HCT116 (cell line): ENCODE results near the gene ZNF548. TPM values are rescaled to one million over a fixed set of nuclear protein-coding genes. Genes with fewer than 3 reads are reported as not detected.
"Not testable (repeated sequence)": the region's sequence is repeated elsewhere in the genome, so short reads cannot be mapped to it uniquely, and the experiment has no call there.

ENCODE experiments used
- ATAC-seq: fragments of 200-7000 bp; cut with Tn5 transposase; 2 replicates; pipeline ENCODE4 v1.9.1; 2020; ENCODE audit warnings: mild to moderate bottlenecking, moderate library complexity
- BruUV-seq: library from RNA; stranded (reverse); fragments of 400-500 nt; replicated peaks from 2 replicates; lab custom pipeline; 2021; lab: Mats Ljungman, UMichigan
- CTCF ChIA-PET: fragments of 300-600 bp; sonication (Branson Sonifier 250); formaldehyde crosslinking; loops from one replicate; lab custom pipeline; 2021; ENCODE audit warnings: antibody characterized with exemption; lab: Charles Lee
- POLR2A ChIA-PET: fragments of 300-600, 350-600 bp; sonication (Branson Sonifier 250); formaldehyde crosslinking; loops from one replicate; lab custom pipeline; 2021; ENCODE audit warnings: antibody characterized with exemption; lab: Charles Lee
- RAD21 ChIA-PET, 2 experiments: fragments of 300-600 bp; sonication (Branson Sonifier 250); formaldehyde crosslinking; loops; one replicate each; lab custom pipeline; 2023; ENCODE audit warnings: low total read pairs in 2 of 2; ENCODE audit not compliant: uncharacterized antibody in 2 of 2, unreplicated experiment in 2 of 2, low non-redundant PET in 1 of 2; lab: Charles Lee
- DNase-seq: peaks from one replicate; pipeline ENCODE4 v3.0.0-alpha.2; 2010; ENCODE audit warnings: low read depth, low spot score
- H2AFZ ChIP-seq: fragments of 200-600 bp; shearing (Covaris generic), sonication (generic); 2 replicates; pipeline ENCODE4 v1.6.1; 2017; ENCODE audit warnings: low read depth, mixed run types, mixed read lengths, antibody characterized with exemption, low read length; ENCODE audit not compliant: poor library complexity, severe bottlenecking
- H3K27ac ChIP-seq: 2 replicates; pipeline ENCODE4 v1.5.1; 2012; ENCODE audit warnings: low read depth, low read length
- H3K27me3 ChIP-seq: fragments of 200-600 bp; sonication (generic); 2 replicates; pipeline ENCODE4 v1.6.1; 2016; ENCODE audit warnings: mixed run types, low read length, mixed read lengths; ENCODE audit not compliant: insufficient read depth
- H3K36me3 ChIP-seq, 2 experiments: fragments of 200-500 bp in 1 of 2; fragments of 200-600 bp in 1 of 2; sonication (Bioruptor generic) in 1 of 2; sonication (generic) in 1 of 2; 2 replicates each; pipeline versions ENCODE4 v1.5.1 to v1.6.1; 2014 to 2016; ENCODE audit warnings: low read length in 2 of 2, inconsistent platforms in 1 of 2, mixed read lengths in 1 of 2, mixed run types in 1 of 2; ENCODE audit not compliant: insufficient read depth in 2 of 2, control insufficient read depth in 1 of 2
- H3K4me1 ChIP-seq, 2 experiments: fragments of 200-600 bp in 1 of 2; sonication (generic) in 1 of 2; 2 replicates each; pipeline versions ENCODE4 v1.5.1 to v1.6.1; 2012 to 2017; ENCODE audit warnings: low read length in 2 of 2, inconsistent platforms in 1 of 2, mild to moderate bottlenecking in 1 of 2, mixed read lengths in 1 of 2, mixed run types in 1 of 2, moderate library complexity in 1 of 2; ENCODE audit not compliant: insufficient read depth in 2 of 2, control insufficient read depth in 1 of 2
- H3K4me2 ChIP-seq: fragments of 200-600 bp; sonication (generic); 2 replicates; pipeline ENCODE4 v1.6.1; 2017; ENCODE audit warnings: mixed run types, low read length, mixed read lengths
- H3K4me3 ChIP-seq, 2 experiments: fragments of 200-600 bp in 1 of 2; sonication (generic) in 1 of 2; replicated peaks in 1 of 2; 2 replicates each; pipeline ENCODE4 v1.5.1; 2011 to 2016; ENCODE audit warnings: low read length in 2 of 2, control low read depth in 1 of 2, low read depth in 1 of 2, mild to moderate bottlenecking in 1 of 2, mixed read lengths in 1 of 2, mixed run types in 1 of 2
- H3K79me2 ChIP-seq: fragments of 200-600 bp; sonication (generic); 2 replicates; pipeline ENCODE4 v1.6.1; 2017; ENCODE audit warnings: mild to moderate bottlenecking, mixed run types, low read length, moderate library complexity, mixed read lengths; ENCODE audit not compliant: insufficient read depth
- H3K9ac ChIP-seq: fragments of 200-600 bp; sonication (generic); 2 replicates; pipeline ENCODE4 v1.6.1; 2016; ENCODE audit warnings: low read length, mixed read lengths
- H3K9me2 ChIP-seq: fragments of 200-600 bp; sonication (generic), shearing (Covaris generic); 2 replicates; pipeline ENCODE4 v1.6.1; 2017; ENCODE audit warnings: mixed run types, mild to moderate bottlenecking, moderate library complexity; ENCODE audit not compliant: insufficient read depth
- H3K9me3 ChIP-seq, 2 experiments: fragments of 200-500 bp in 1 of 2; fragments of 200-600 bp in 1 of 2; sonication (Bioruptor generic) in 1 of 2; sonication (generic) in 1 of 2; 2 replicates each; pipeline ENCODE4 v1.6.1; 2014 to 2017; ENCODE audit warnings: low read length in 2 of 2, mixed read lengths in 2 of 2, inconsistent platforms in 1 of 2, low read depth in 1 of 2, mild to moderate bottlenecking in 1 of 2, mixed run types in 1 of 2, moderate library complexity in 1 of 2; ENCODE audit not compliant: control insufficient read depth in 1 of 2, insufficient read depth in 1 of 2
- H4K20me1 ChIP-seq: fragments of 200-600 bp; sonication (generic), shearing (Covaris generic); 2 replicates; pipeline ENCODE4 v1.6.1; 2017; ENCODE audit warnings: mixed run types, mild to moderate bottlenecking, moderate library complexity; ENCODE audit not compliant: insufficient read depth
- CBX3 ChIP-seq: IDR thresholded peaks from 2 replicates; pipeline ENCODE4 v1.6.1; 2012; ENCODE audit warnings: low read depth
- CEBPB ChIP-seq: IDR thresholded peaks from 2 replicates; pipeline ENCODE4 v1.6.1; 2012; ENCODE audit warnings: low read depth
- CTCF ChIP-seq, 3 experiments: fragments of 200-600 bp in 1 of 3; sonication (generic) in 1 of 3; IDR thresholded peaks in 2 of 3; conservative IDR thresholded peaks in 1 of 3; 2 replicates each; pipeline ENCODE4 v1.5.1; 2012 to 2017; ENCODE audit warnings: low read depth in 2 of 3, low read length in 2 of 3, antibody characterized with exemption in 1 of 3, borderline replicate concordance in 1 of 3, control low read depth in 1 of 3, mild to moderate bottlenecking in 1 of 3, mixed read lengths in 1 of 3, mixed run types in 1 of 3, moderate library complexity in 1 of 3; ENCODE audit not compliant: insufficient read depth in 1 of 3
- EGR1 ChIP-seq: IDR thresholded peaks from 2 replicates; pipeline ENCODE4 v1.6.1; 2012; ENCODE audit warnings: low read depth
- EZH2 ChIP-seq: fragments of 200-600 bp; sonication (generic); IDR thresholded peaks from 2 replicates; pipeline ENCODE4 v1.6.1; 2017; ENCODE audit warnings: antibody characterized with exemption, mixed run types
- POLR2A ChIP-seq: IDR thresholded peaks from 2 replicates; pipeline ENCODE4 v1.7.0; 2011; ENCODE audit warnings: borderline replicate concordance; ENCODE audit not compliant: insufficient read depth, insufficient read length; ENCODE audit errors: extremely low read depth
- RAD21 ChIP-seq: IDR thresholded peaks from 2 replicates; pipeline ENCODE4 v1.6.1; 2012; ENCODE audit warnings: low read depth, mild to moderate bottlenecking
- SIN3A ChIP-seq: IDR thresholded peaks from 2 replicates; pipeline ENCODE4 v1.6.1; 2012; ENCODE audit warnings: low read depth
- SP1 ChIP-seq: IDR thresholded peaks from 2 replicates; pipeline ENCODE4 v1.6.1; 2012; ENCODE audit warnings: low read depth
- TCF7L2 ChIP-seq: IDR thresholded peaks from 2 replicates; pipeline ENCODE4 v1.7.0; 2011; ENCODE audit warnings: borderline replicate concordance, inconsistent platforms; ENCODE audit not compliant: insufficient read depth, insufficient read length; ENCODE audit errors: extremely low read depth
- YY1 ChIP-seq: IDR thresholded peaks from 2 replicates; pipeline ENCODE4 v1.6.1; 2011; ENCODE audit warnings: low read length, low read depth, moderate library complexity, mild to moderate bottlenecking; ENCODE audit not compliant: insufficient replicate concordance; ENCODE audit errors: extremely low read depth
- ZBTB33 ChIP-seq: IDR thresholded peaks from 2 replicates; pipeline ENCODE4 v1.6.1; 2011; ENCODE audit warnings: mild to moderate bottlenecking, low read length, moderate library complexity; ENCODE audit not compliant: insufficient replicate concordance; ENCODE audit errors: extremely low read depth
- ZFX ChIP-seq: fragments of 450-650 bp; IDR thresholded peaks from 2 replicates; pipeline ENCODE4 v1.6.1; 2017
- ZNF274 ChIP-seq: fragments of 200-500 bp; sonication (Bioruptor generic); IDR thresholded peaks from 2 replicates; pipeline ENCODE4 v1.6.1; 2014; ENCODE audit warnings: mild to moderate bottlenecking, low read depth, low read length, inconsistent platforms
- intact Hi-C: fragments of 100-400 bp; cut with micrococcal nuclease; formaldehyde crosslinking; loops from 2 replicates; pipeline ENCODE4 v1.10.0; 2022
- total RNA-seq: library from RNA; stranded (reverse); gene quantifications from one replicate; pipeline ENCODE4 v1.2.1, GENCODE V29; 2021; ENCODE audit not compliant: unreplicated experiment

ZNF548 gene
- total RNA-seq, 1 experiment from 2014 or later = 8.7 TPM

- H3K36me3 ChIP-seq, H3K27me3 ChIP-seq, H3K4me1 ChIP-seq, H3K79me2 ChIP-seq, H3K4me3 ChIP-seq, BruUV-seq, H2AFZ ChIP-seq, H3K9ac ChIP-seq, H3K27ac ChIP-seq, DNase-seq, H3K4me2 ChIP-seq, ATAC-seq, H4K20me1 ChIP-seq, intact Hi-C loops, RAD21 ChIA-PET, CTCF ChIA-PET, POLR2A ChIA-PET, H3K9me2 ChIP-seq: not testable (repeated sequence)
- H3K9me3 ChIP-seq = peaks cover 22 to 25% of the 10 kb centered on the region in 2 experiments; a peak in 3 of 4 replicates
Measured at GRCh38 chr19:57374647-57375046, 15.0 kb upstream of the ZNF548 start.

GRCh38 chr19:57376151-57376550 lies 13.5 kb upstream of the ZNF548 start:
- no peaks in the 10 kb centered on the region for H4K20me1 ChIP-seq
- no peak overlapping the region for H3K4me3 ChIP-seq
- H3K27ac ChIP-seq = no peak overlapping the region
- DNase-seq (no peak), ATAC-seq (no peak)
- no peaks in the 10 kb centered on the region for H3K27me3 ChIP-seq
- H3K9ac ChIP-seq = no peak overlapping the region
- H3K9me2 ChIP-seq = no peaks in the 10 kb centered on the region
- no peaks in the 10 kb centered on the region for H3K79me2 ChIP-seq
- peaks cover 22 to 25% of the 10 kb centered on the region in 2 experiments; a peak in 3 of 4 replicates for H3K9me3 ChIP-seq
- no peak overlapping the region for H2AFZ ChIP-seq
- BruUV-seq = no TSS peak
- RAD21 ChIA-PET = no interaction called here
- intact Hi-C loops = no loop called here
- POLR2A ChIA-PET = no interaction called here
- H3K36me3 ChIP-seq = 0 out of 4 replicates have a peak, but pooled peaks cover 0 to 8% of the 10 kb centered on the region in 2 experiments
- no peaks in the 10 kb centered on the region for H3K4me1 ChIP-seq
- CTCF ChIA-PET = no interaction called here
- no peak overlapping the region for H3K4me2 ChIP-seq
- TF ChIP-seq EGR1 = no peak
- no peak for TF ChIP-seq POLR2A
- TF ChIP-seq ZFX = no peak
- TF ChIP-seq RAD21 = no peak
- no peak for TF ChIP-seq EZH2
- no peak for TF ChIP-seq YY1
- no peak for TF ChIP-seq CEBPB
- no peak for TF ChIP-seq SP1
- no peak for TF ChIP-seq TCF7L2
- TF ChIP-seq ZBTB33 = no peak
- no peak for TF ChIP-seq CTCF (IDR thresholded peaks at IDR 0.05 in 2 of 3, conservative IDR thresholded peaks at IDR 0.05 in 1 of 3; ENCODE audit: borderline replicate concordance in 1 of 3, insufficient read depth in 1 of 3, low read depth in 2 of 3, low read length in 2 of 3)
- no peak for TF ChIP-seq SIN3A
- no peak for TF ChIP-seq ZNF274
- TF ChIP-seq CBX3 = no peak
